Measurements from ENCODE around the gene SAMD14. TPM values are rescaled to one million over a fixed set of nuclear protein-coding genes. Genes with fewer than 3 reads are reported as not detected.

SAMD14 gene
- total and polyA plus RNA-seq, 2 experiments from 2014 or later: 0.70 to 4.7 TPM

GRCh38 chr17:50078430-50078829 lies 51.5 kb downstream of the SAMD14 start:
- TF ChIP-seq NANOG (IDR thresholded peaks at IDR 0.05; ENCODE audit: borderline replicate concordance) (no peak), JUNB (IDR thresholded peaks at IDR 0.05; ENCODE audit: unreplicated experiment) (no peak), CREB1 (CRISPR knock-in tag; IDR thresholded peaks at IDR 0.05; ENCODE audit: low read depth) (no peak), ZNF331 (CRISPR knock-in tag; IDR thresholded peaks at IDR 0.05; ENCODE audit: low read depth) (no peak), STAT1 (IDR thresholded peaks at IDR 0.05; ENCODE audit: unreplicated experiment) (no peak), EZH2 (IDR thresholded peaks at IDR 0.05; ENCODE audit: low read depth, unreplicated experiment) (no peak), ETS1 (IDR thresholded peaks at IDR 0.05) (no peak), POLR2AphosphoS5 (IDR thresholded peaks at IDR 0.05; ENCODE audit: low read depth) (no peak), EZH2phosphoT487 (IDR thresholded peaks at IDR 0.05; ENCODE audit: unreplicated experiment) (no peak), ZNF114 (CRISPR knock-in tag; IDR thresholded peaks at IDR 0.05) (no peak)
- TF ChIP-seq, protein P1, sequence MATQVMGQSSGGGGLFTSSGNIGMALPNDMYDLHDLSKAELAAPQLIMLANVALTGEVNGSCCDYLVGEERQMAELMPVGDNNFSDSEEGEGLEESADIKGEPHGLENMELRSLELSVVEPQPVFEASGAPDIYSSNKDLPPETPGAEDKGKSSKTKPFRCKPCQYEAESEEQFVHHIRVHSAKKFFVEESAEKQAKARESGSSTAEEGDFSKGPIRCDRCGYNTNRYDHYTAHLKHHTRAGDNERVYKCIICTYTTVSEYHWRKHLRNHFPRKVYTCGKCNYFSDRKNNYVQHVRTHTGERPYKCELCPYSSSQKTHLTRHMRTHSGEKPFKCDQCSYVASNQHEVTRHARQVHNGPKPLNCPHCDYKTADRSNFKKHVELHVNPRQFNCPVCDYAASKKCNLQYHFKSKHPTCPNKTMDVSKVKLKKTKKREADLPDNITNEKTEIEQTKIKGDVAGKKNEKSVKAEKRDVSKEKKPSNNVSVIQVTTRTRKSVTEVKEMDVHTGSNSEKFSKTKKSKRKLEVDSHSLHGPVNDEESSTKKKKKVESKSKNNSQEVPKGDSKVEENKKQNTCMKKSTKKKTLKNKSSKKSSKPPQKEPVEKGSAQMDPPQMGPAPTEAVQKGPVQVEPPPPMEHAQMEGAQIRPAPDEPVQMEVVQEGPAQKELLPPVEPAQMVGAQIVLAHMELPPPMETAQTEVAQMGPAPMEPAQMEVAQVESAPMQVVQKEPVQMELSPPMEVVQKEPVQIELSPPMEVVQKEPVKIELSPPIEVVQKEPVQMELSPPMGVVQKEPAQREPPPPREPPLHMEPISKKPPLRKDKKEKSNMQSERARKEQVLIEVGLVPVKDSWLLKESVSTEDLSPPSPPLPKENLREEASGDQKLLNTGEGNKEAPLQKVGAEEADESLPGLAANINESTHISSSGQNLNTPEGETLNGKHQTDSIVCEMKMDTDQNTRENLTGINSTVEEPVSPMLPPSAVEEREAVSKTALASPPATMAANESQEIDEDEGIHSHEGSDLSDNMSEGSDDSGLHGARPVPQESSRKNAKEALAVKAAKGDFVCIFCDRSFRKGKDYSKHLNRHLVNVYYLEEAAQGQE (IDR thresholded peaks at IDR 0.05; ENCODE audit: unreplicated experiment): no peak
- TF ChIP-seq, protein P2, sequence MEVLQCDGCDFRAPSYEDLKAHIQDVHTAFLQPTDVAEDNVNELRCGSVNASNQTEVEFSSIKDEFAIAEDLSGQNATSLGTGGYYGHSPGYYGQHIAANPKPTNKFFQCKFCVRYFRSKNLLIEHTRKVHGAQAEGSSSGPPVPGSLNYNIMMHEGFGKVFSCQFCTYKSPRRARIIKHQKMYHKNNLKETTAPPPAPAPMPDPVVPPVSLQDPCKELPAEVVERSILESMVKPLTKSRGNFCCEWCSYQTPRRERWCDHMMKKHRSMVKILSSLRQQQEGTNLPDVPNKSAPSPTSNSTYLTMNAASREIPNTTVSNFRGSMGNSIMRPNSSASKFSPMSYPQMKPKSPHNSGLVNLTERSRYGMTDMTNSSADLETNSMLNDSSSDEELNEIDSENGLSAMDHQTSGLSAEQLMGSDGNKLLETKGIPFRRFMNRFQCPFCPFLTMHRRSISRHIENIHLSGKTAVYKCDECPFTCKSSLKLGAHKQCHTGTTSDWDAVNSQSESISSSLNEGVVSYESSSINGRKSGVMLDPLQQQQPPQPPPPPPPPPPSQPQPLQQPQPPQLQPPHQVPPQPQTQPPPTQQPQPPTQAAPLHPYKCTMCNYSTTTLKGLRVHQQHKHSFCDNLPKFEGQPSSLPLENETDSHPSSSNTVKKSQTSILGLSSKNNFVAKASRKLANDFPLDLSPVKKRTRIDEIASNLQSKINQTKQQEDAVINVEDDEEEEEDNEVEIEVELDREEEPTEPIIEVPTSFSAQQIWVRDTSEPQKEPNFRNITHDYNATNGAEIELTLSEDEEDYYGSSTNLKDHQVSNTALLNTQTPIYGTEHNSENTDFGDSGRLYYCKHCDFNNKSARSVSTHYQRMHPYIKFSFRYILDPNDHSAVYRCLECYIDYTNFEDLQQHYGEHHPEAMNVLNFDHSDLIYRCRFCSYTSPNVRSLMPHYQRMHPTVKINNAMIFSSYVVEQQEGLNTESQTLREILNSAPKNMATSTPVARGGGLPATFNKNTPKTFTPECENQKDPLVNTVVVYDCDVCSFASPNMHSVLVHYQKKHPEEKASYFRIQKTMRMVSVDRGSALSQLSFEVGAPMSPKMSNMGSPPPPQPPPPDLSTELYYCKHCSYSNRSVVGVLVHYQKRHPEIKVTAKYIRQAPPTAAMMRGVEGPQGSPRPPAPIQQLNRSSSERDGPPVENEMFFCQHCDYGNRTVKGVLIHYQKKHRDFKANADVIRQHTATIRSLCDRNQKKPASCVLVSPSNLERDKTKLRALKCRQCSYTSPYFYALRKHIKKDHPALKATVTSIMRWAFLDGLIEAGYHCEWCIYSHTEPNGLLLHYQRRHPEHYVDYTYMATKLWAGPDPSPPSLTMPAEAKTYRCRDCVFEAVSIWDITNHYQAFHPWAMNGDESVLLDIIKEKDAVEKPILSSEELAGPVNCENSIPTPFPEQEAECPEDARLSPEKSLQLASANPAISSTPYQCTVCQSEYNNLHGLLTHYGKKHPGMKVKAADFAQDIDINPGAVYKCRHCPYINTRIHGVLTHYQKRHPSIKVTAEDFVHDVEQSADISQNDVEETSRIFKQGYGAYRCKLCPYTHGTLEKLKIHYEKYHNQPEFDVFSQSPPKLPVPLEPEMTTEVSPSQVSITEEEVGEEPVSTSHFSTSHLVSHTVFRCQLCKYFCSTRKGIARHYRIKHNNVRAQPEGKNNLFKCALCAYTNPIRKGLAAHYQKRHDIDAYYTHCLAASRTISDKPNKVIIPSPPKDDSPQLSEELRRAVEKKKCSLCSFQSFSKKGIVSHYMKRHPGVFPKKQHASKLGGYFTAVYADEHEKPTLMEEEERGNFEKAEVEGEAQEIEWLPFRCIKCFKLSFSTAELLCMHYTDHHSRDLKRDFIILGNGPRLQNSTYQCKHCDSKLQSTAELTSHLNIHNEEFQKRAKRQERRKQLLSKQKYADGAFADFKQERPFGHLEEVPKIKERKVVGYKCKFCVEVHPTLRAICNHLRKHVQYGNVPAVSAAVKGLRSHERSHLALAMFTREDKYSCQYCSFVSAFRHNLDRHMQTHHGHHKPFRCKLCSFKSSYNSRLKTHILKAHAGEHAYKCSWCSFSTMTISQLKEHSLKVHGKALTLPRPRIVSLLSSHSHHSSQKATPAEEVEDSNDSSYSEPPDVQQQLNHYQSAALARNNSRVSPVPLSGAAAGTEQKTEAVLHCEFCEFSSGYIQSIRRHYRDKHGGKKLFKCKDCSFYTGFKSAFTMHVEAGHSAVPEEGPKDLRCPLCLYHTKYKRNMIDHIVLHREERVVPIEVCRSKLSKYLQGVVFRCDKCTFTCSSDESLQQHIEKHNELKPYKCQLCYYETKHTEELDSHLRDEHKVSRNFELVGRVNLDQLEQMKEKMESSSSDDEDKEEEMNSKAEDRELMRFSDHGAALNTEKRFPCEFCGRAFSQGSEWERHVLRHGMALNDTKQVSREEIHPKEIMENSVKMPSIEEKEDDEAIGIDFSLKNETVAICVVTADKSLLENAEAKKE (CRISPR knock-in tag; IDR thresholded peaks at IDR 0.05): no peak
- TF ChIP-seq, protein P3, sequence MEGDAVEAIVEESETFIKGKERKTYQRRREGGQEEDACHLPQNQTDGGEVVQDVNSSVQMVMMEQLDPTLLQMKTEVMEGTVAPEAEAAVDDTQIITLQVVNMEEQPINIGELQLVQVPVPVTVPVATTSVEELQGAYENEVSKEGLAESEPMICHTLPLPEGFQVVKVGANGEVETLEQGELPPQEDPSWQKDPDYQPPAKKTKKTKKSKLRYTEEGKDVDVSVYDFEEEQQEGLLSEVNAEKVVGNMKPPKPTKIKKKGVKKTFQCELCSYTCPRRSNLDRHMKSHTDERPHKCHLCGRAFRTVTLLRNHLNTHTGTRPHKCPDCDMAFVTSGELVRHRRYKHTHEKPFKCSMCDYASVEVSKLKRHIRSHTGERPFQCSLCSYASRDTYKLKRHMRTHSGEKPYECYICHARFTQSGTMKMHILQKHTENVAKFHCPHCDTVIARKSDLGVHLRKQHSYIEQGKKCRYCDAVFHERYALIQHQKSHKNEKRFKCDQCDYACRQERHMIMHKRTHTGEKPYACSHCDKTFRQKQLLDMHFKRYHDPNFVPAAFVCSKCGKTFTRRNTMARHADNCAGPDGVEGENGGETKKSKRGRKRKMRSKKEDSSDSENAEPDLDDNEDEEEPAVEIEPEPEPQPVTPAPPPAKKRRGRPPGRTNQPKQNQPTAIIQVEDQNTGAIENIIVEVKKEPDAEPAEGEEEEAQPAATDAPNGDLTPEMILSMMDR (conservative IDR thresholded peaks at IDR 0.05; ENCODE audit: low read depth in 2 of 2): no peak
- Histone ChIP-seq H3K4me2 (no peak overlapping the region), H3K9me2 (ENCODE audit: insufficient read depth) (no peaks in the 10 kb centered on the region), H3K27ac (ENCODE audit: low read depth) (no peak overlapping the region), H3K4me1 (ENCODE audit: insufficient read depth) (no peaks in the 10 kb centered on the region; the same call in 1 of the 2 replicates), H3K79me2 (replicated peaks; ENCODE audit: insufficient read depth) (no peaks in the 10 kb centered on the region), H3K36me3 (ENCODE audit: insufficient read depth) (no peaks in the 10 kb centered on the region), H3K27me3 (ENCODE audit: insufficient read depth) (no peaks in the 10 kb centered on the region), H2AFZ (no peak overlapping the region), H4K20me1 (replicated peaks; ENCODE audit: insufficient read depth) (no peaks in the 10 kb centered on the region; the same call in 1 of the 2 replicates), H3K4me3 (no peak overlapping the region), H3F3A (replicated peaks; ENCODE audit: low read depth) (no peaks in the 10 kb centered on the region)
- Mint-ChIP-seq H3K9me3 (no peaks in the 10 kb centered on the region; the same call in 2 of the 3 replicates), H3K4me3 (no peak overlapping the region), H3K36me3 (ENCODE audit: low read depth) (peaks cover 22% of the 10 kb centered on the region), H3K27me3 (ENCODE audit: insufficient read depth, low read depth, poor library complexity) (no peaks in the 10 kb centered on the region), H3K27ac (no peak overlapping the region), H3K4me1 (peaks cover 11% of the 10 kb centered on the region; the same call in 2 of the 3 replicates)
- no peak for DNase-seq (ENCODE audit: low spot score)
- no peak for ATAC-seq

Measured in GM23338 (cell line).